Fibroblast of peridontal ligament (primary cell): ENCODE measurements around the gene EFNA2.
A peak's percentile ranks its signal among the peaks of the same experiment; 100 is the strongest.

Experiments
- DNase-seq: peaks from one replicate; pipeline ENCODE4 v3.0.0-alpha.2; 2010; ENCODE audit errors: extremely low read depth

Gene EFNA2

DNA sequence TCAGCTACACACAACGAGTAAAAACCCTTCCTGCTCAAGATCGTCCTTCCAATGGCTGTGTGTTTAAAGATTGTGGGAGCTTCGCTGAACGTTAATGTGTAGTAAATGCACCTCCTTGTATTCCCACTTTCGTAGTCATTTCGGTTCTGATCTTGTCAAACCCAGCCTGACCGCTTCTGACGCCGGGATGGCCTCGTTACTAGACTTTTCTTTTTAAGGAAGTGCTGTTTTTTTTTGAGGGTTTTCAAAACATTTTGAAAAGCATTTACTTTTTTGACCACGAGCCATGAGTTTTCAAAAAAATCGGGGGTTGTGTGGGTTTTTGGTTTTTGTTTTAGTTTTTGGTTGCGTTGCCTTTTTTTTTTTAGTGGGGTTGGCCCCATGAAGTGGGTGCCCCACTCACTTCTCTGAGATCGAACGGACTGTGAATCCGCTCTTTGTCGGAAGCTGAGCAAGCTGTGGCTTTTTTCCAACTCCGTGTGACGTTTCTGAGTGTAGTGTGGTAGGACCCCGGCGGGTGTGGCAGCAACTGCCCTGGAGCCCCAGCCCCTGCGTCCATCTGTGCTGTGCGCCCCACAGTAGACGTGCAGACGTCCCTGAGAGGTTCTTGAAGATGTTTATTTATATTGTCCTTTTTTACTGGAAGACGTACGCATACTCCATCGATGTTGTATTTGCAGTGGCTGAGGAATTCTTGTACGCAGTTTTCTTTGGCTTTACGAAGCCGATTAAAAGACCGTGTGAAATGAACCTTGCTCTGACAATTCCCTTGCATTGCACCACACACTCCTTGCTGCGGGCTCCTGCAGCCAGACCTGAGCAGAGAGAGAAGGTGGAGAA is 13.0 kb upstream of the EFNA2 start:
- no peak for DNase-seq

DNA sequence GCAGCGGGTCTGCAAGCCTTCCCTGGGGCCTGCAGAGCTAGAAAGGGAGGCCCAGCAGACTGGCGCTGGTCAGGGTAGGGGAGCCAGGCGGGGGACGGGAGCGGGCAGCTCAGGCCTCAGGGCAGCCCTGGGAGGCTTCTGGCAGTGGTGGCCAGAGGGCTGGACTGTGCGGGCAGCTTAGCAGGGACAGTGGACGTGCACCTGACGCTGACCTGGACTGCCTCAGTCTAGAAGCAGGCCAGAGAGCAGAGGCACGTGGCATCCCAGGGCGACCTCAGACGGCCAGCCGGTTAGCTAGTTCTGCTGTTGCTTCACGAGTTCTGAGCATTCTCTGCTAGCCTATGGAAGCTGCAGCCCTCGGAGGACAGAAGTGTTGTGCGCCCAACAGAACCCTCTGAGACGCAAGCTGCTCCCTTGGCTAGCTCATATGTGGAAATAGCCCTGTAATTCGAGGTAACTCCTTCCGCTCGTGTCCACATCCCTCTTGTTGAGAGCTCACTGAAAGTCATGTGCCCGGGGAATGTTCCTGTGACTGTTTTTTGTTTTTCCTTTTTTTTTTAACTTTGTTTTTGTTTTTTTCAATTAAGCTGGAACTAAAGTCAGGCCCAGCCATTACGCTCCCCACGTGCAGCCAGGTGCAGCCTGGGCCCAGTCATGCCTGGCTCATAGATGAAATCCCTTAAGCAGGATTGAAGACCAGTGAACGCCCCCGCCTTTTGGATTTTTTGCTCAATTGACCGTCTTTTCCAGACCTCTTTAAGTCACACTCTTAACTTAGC is 12.2 kb upstream of the EFNA2 start:
- no peak for DNase-seq

GRCh38 chr19:1274081-1274851 is 11.4 kb upstream of the EFNA2 start:
- no peak for DNase-seq

- no peak for DNase-seq
Observed at GRCh38 chr19:1274852-1275259, 10.8 kb upstream of the EFNA2 start.

GRCh38 chr19:1275260-1275975 is 10.3 kb upstream of the EFNA2 start, which contains the start of gene FAM174C:
FAM174C (plus strand) TSS chr19:1275530; CDS start chr19:1275550, 20 bp downstream.
- peak; percentile 95 for DNase-seq

GRCh38 chr19:1275976-1276627 is 9.6 kb upstream of the EFNA2 start:
- no peak for DNase-seq

DNA sequence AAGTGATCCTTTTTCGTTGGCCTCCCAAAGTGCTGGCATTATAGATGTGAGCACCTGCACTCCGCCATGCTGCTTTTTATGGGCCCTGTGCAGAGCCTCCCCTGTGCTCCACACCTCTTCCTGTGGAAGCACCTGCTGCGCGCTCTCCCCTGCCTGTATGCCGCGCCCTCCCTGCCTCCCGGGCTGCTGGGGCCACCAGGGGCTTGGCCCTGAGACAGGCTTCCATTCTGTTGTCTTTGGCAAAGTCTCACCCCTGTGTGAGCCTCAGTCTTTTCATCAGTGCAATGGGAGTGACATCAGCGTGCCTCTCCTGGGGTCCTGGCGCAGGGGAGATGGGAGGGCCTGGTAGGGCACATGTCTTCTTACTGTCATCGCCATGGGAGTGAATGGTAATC is 9.0 kb upstream of the EFNA2 start:
- no peak for DNase-seq

DNA sequence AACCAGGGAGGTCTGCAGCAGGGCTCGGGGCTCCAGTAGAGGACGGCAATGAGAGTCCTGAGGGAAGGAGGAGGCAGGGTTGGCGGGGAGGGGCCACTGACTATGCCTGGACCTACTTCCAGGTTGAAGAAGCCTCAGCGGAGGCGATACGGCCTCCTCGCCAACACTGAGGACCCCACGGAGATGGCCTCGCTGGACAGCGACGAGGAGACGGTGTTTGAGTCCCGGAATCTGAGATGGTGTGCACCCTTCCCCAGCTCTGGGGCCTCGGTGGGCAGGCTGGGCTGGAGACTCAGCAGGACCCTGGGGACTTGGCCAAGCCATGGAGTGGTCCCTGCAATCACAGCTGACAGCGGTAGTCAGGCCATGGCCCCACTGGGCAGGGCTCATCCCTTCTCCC is 8.6 kb upstream of the EFNA2 start:
- no peak for DNase-seq

DNA sequence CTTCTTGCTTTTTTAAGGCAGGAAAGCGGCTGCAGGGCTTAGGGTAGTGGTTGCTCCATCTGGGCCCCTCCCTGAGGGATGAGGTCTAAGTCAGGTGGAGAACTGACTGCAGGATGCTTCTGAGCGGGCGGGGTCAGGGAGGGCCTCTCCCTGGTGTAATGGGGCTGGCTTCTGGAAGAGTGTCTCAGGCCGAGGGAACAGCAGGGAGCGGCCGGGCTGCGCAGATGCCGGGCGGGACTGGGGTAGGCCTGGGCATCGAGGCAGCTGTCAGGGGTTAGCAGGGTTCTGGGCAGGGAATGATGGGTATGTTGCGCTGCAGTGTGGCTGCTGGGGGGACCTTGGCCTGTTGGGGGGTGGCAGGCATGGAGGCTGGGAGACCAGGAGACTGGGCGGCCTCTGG is 7.6 kb upstream of the EFNA2 start:
- no peak for DNase-seq

- no peak for DNase-seq
Observed at GRCh38 chr19:1278713-1279660, 6.7 kb upstream of the EFNA2 start.

DNA sequence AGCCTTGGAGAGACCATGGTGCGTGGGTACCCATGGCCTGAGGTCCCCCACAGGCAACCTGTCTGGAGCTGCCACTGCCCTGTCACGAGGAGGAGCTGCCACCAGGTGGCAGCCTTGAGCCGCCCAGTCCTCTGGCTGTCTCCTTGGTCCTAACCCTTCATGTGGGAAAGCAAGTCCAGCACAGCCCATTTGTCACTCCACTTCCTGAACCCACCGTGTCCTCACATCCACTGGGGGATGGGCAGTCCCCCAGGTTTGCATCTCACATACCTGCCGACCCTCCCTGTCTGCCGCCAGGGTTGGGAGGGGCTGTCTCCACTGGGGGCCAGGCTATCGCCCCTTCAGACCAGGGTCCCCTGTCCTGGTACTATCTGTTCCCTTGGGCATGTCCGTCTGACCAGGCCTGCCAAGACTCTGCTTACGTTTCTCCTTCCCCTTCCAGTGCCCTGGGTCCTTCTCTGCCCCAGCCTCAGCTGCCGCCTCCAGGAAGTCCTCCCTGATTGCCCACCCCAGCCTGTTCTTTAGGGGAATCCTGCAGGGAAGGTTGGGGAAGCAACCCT is 5.8 kb upstream of the EFNA2 start:
- peak; percentile 81 for DNase-seq

GRCh38 chr19:1280636-1281568 is 4.8 kb upstream of the EFNA2 start:
- no peak for DNase-seq

GRCh38 chr19:1281569-1282287 is 3.9 kb upstream of the EFNA2 start:
- DNase-seq: no peak

DNA sequence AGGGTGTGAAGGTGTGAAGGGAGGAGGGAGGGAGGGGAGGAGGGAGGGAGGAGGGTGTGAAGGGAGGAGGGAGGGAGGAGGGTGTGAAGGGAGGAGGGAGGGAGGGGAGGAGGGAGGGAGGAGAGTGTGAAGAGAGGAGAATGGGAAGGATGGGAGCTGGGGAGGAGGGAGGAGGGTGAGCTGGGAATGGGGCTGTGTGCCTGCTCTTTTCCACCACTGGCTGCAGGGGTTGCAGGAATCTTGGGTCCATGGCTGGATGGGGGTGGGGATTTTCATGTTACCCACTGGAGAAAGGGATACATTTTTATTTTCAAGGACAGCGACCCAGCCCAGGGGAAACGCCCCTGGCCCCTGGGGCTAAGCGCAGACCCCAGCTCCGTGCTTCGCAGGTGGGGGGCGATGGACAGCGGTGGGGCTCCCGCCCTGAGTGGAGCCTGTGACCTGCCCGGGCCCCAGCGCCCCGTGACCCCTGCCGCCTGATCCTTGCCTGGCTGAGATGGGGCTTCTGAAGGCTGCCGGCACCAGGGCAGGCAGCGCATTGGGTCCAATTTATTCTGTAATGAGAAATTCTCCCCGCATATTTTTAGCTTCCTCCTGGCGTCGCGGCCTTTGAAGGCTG is 3.0 kb upstream of the EFNA2 start:
- DNase-seq: no peak

GRCh38 chr19:1283207-1283916 is 2.3 kb upstream of the EFNA2 start:
- no peak for DNase-seq

DNA sequence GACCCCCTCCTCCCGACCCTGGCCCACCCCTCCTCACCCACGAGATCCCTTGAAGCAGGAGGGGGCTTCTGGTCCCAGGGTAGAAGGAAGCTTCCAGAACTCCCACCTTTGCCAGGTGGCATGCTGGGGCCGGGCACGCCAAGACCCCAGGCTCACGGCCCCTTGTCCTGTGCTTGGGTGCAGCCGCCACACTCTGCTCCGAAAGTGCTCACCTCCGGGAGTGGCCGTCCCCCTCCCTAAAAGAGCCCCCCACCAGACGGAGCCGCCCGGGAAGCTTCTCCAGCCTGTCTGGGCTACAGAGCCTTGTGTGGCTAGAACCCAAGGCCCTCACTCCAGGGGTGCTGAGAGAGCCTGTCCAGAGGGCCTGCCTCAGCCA is 1.8 kb upstream of the EFNA2 start:
- no peak for DNase-seq
